SU-DHL-6 (cell line): ENCODE data around the gene MPHOSPH6.

Experiments
- CTCF ChIP-seq: fragments of 200-600 bp; sonication (generic); IDR thresholded peaks from one replicate; pipeline ENCODE4 v1.5.1; 2017; ENCODE audit warnings: antibody characterized with exemption, mild to moderate bottlenecking, low read length, moderate library complexity; ENCODE audit not compliant: insufficient read depth, poor library complexity, severe bottlenecking
- EZH2phosphoT487 ChIP-seq: fragments of 200-600 bp; sonication (generic), shearing (Covaris generic); conservative IDR thresholded peaks from 2 replicates; pipeline ENCODE4 v1.6.1; 2018; ENCODE audit warnings: mild to moderate bottlenecking, antibody characterized with exemption, low read length, moderate library complexity, mixed read lengths

GRCh38 chr16:82134846-82135245, 35.2 kb downstream of the MPHOSPH6 start:
- TF ChIP-seq CTCF, result no peak
- no peak for TF ChIP-seq EZH2phosphoT487
